Liver (tissue), 9 donors: ENCODE measurements around the gene PRPS1L1. TPM values are rescaled to one million over a fixed set of nuclear protein-coding genes. Genes with fewer than 3 reads are reported as not detected.

ENCODE experiments used
- DNase-seq: peaks from one replicate; pipeline ENCODE4 v3.0.0-alpha.2; 2017; ENCODE audit warnings: low spot score
- H3K27ac ChIP-seq, 2 donors: one replicate each; pipeline ENCODE4 v1.7.0; 2013; ENCODE audit warnings: inconsistent platforms in 2 of 2, low read length in 2 of 2, control low read depth in 1 of 2, low read depth in 1 of 2, mild to moderate bottlenecking in 1 of 2
- H3K27me3 ChIP-seq, 4 donors: one replicate each; pipeline versions ENCODE4 v1.6.1 to v1.7.0; 2013; ENCODE audit warnings: low read length in 3 of 4, inconsistent platforms in 1 of 4, mild to moderate bottlenecking in 1 of 4, moderate library complexity in 1 of 4; ENCODE audit not compliant: control insufficient read depth in 4 of 4, insufficient read depth in 4 of 4
- H3K36me3 ChIP-seq, 4 donors: one replicate each; pipeline versions ENCODE4 v1.6.1 to v1.7.0; 2013; ENCODE audit warnings: low read length in 3 of 4, mild to moderate bottlenecking in 3 of 4, low read depth in 1 of 4, moderate library complexity in 1 of 4; ENCODE audit not compliant: control insufficient read depth in 4 of 4, insufficient read depth in 3 of 4
- H3K4me1 ChIP-seq, 4 donors: one replicate each; pipeline versions ENCODE4 v1.6.1 to v1.7.0; 2013; ENCODE audit warnings: low read length in 3 of 4, mild to moderate bottlenecking in 3 of 4, moderate library complexity in 1 of 4; ENCODE audit not compliant: control insufficient read depth in 4 of 4, insufficient read depth in 4 of 4
- H3K4me3 ChIP-seq, 3 donors: one replicate each; pipeline versions ENCODE4 v1.6.1 to v1.7.0; 2013; ENCODE audit warnings: low read length in 3 of 3, control low read depth in 1 of 3, low read depth in 1 of 3, mild to moderate bottlenecking in 1 of 3
- H3K9ac ChIP-seq, 2 donors: one replicate each; pipeline ENCODE4 v1.7.0; 2013; ENCODE audit warnings: low read length in 2 of 2, mild to moderate bottlenecking in 2 of 2, moderate library complexity in 2 of 2, control low read depth in 1 of 2, low read depth in 1 of 2
- H3K9me3 ChIP-seq, 4 donors: one replicate each; pipeline versions ENCODE4 v1.6.1 to v1.7.0; 2013; ENCODE audit warnings: low read length in 3 of 4; ENCODE audit not compliant: control insufficient read depth in 4 of 4
- EGR1 ChIP-seq, 2 donors: IDR thresholded peaks; 2 replicates each; pipeline ENCODE4 v1.6.1; 2016 to 2018; ENCODE audit warnings: antibody characterized with exemption in 2 of 2, low read depth in 2 of 2
- GABPA ChIP-seq, 2 donors: IDR thresholded peaks in 1 of 2; conservative IDR thresholded peaks in 1 of 2; 2 replicates each; pipeline ENCODE4 v1.6.1; 2016; ENCODE audit warnings: antibody characterized with exemption in 2 of 2, mild to moderate bottlenecking in 1 of 2, moderate library complexity in 1 of 2
- HNF4G ChIP-seq: IDR thresholded peaks from 2 replicates; pipeline ENCODE4 v1.6.1; 2016; ENCODE audit warnings: antibody characterized with exemption
- JUND ChIP-seq, 2 donors: IDR thresholded peaks; 2 replicates each; pipeline ENCODE4 v1.6.1; 2016; ENCODE audit warnings: antibody characterized with exemption in 2 of 2
- NR2F2 ChIP-seq: IDR thresholded peaks from 2 replicates; pipeline ENCODE4 v1.6.1; 2016; ENCODE audit warnings: antibody characterized with exemption
- RAD21 ChIP-seq, 2 donors: IDR thresholded peaks; 2 replicates each; pipeline ENCODE4 v1.6.1; 2016; ENCODE audit warnings: antibody characterized with exemption in 2 of 2, mild to moderate bottlenecking in 2 of 2
- RXRA ChIP-seq, 2 donors: IDR thresholded peaks; 2 replicates each; pipeline ENCODE4 v1.6.1; 2017 to 2018; ENCODE audit warnings: antibody characterized with exemption in 2 of 2, mild to moderate bottlenecking in 1 of 2
- TAF1 ChIP-seq: conservative IDR thresholded peaks from 2 replicates; pipeline ENCODE4 v1.6.1; 2016; ENCODE audit warnings: antibody characterized with exemption, mild to moderate bottlenecking
- YY1 ChIP-seq: IDR thresholded peaks from 2 replicates; pipeline ENCODE4 v1.6.1; 2016; ENCODE audit warnings: antibody characterized with exemption, mild to moderate bottlenecking
- WGBS: extraction: QIAGEN DNeasy Blood & Tissue Kit; methylation state at CpG from one replicate; pipeline ENCODE4 v1.1.7; 2013; 5-methylcytosine and 5-hydroxymethylcytosine counted together
- polyA plus RNA-seq, 2 donors: library from polyadenylated mRNA; stranded (reverse) in 1 of 2; unstranded in 1 of 2; fragments of 200-250 nt in 1 of 2; fragments of >200 nt in 1 of 2; fragmentation: Nextera tagmentation in 1 of 2; extraction: Ambion mirVana in 1 of 2; gene quantifications; one replicate each; pipeline versions ENCODE4 v1.2.1 to v1.2.3, GENCODE V29; 2013 to 2015
- total RNA-seq, 2 donors: library from RNA; depleted of rRNA; stranded (reverse); fragments of >200 nt; gene quantifications; one replicate each; pipeline ENCODE4 v1.2.3, GENCODE V29; 2014
- TF ChIP-seq, protein P1 (sequence below): IDR thresholded peaks from 2 replicates; pipeline ENCODE4 v1.6.1; 2016; ENCODE audit warnings: antibody characterized with exemption, mild to moderate bottlenecking
- TF ChIP-seq, protein P2 (sequence below): IDR thresholded peaks from 2 replicates; pipeline ENCODE4 v1.6.1; 2016; ENCODE audit warnings: antibody characterized with exemption
- TF ChIP-seq, protein P3 (sequence below): IDR thresholded peaks from 2 replicates; pipeline ENCODE4 v1.6.1; 2016; ENCODE audit warnings: antibody characterized with exemption
- TF ChIP-seq, protein P4 (sequence below): fragments of 150-350 bp; IDR thresholded peaks from 2 replicates; pipeline ENCODE4 v1.5.1; 2017; ENCODE audit warnings: improper control_type of control experiment, low read depth, low read length; ENCODE audit not compliant: missing input control
- TF ChIP-seq, protein P5 (sequence below): IDR thresholded peaks from 2 replicates; pipeline ENCODE4 v1.6.1; 2016; ENCODE audit warnings: antibody characterized with exemption
- donor health status: healthy.
- donor health status: healthy.
- donor health status: healthy.
- donor health status: healthy.
- donor health status: healthy.

PRPS1L1 gene
- total and polyA plus RNA-seq, 4 donors = not detected

DNA sequence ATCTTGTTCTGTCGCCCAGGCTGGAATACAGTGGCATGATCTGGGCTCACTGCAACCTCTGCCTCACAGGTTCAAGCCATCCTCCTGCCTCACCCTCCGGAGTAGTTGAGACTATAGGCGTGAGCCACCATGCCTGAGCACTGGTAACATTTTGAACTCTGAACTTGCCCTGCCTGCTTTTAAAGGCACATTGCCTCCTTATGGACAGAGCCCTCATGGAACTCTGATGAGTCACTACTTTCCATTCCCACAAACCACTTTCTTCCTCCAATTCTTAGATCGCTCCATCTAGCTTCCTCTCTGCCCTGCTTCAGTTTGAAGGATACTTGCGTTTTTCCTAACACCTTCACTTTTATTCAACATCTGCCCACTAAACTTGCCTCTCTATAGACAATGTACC is 38.1 kb downstream of the PRPS1L1 start:
- H3K9ac ChIP-seq = no peak overlapping the region
- no peaks in the 10 kb centered on the region for H3K4me1 ChIP-seq
- no peaks in the 10 kb centered on the region for H3K36me3 ChIP-seq
- H3K9me3 ChIP-seq = no peaks in the 10 kb centered on the region
- no peaks in the 10 kb centered on the region for H3K27me3 ChIP-seq
- no peak for DNase-seq
- TF ChIP-seq, protein P1, sequence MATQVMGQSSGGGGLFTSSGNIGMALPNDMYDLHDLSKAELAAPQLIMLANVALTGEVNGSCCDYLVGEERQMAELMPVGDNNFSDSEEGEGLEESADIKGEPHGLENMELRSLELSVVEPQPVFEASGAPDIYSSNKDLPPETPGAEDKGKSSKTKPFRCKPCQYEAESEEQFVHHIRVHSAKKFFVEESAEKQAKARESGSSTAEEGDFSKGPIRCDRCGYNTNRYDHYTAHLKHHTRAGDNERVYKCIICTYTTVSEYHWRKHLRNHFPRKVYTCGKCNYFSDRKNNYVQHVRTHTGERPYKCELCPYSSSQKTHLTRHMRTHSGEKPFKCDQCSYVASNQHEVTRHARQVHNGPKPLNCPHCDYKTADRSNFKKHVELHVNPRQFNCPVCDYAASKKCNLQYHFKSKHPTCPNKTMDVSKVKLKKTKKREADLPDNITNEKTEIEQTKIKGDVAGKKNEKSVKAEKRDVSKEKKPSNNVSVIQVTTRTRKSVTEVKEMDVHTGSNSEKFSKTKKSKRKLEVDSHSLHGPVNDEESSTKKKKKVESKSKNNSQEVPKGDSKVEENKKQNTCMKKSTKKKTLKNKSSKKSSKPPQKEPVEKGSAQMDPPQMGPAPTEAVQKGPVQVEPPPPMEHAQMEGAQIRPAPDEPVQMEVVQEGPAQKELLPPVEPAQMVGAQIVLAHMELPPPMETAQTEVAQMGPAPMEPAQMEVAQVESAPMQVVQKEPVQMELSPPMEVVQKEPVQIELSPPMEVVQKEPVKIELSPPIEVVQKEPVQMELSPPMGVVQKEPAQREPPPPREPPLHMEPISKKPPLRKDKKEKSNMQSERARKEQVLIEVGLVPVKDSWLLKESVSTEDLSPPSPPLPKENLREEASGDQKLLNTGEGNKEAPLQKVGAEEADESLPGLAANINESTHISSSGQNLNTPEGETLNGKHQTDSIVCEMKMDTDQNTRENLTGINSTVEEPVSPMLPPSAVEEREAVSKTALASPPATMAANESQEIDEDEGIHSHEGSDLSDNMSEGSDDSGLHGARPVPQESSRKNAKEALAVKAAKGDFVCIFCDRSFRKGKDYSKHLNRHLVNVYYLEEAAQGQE = no peak
- no peak for TF ChIP-seq EGR1 (IDR thresholded peaks at IDR 0.05; ENCODE audit: low read depth in 2 of 2)
- no peak for TF ChIP-seq YY1
- TF ChIP-seq, protein P2, sequence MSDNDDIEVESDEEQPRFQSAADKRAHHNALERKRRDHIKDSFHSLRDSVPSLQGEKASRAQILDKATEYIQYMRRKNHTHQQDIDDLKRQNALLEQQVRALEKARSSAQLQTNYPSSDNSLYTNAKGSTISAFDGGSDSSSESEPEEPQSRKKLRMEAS = no peak
- TF ChIP-seq, protein P3, sequence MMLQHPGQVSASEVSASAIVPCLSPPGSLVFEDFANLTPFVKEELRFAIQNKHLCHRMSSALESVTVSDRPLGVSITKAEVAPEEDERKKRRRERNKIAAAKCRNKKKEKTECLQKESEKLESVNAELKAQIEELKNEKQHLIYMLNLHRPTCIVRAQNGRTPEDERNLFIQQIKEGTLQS = no peak
- WGBS = 89% methylated on average over 5 of the region's 5 CpGs
- no peak overlapping the region for H3K4me3 ChIP-seq
- H3K27ac ChIP-seq = no peak overlapping the region

GRCh38 chr7:17988858-17989257 is 38.8 kb downstream of the PRPS1L1 start:
- DNase-seq = no peak
- no peaks in the 10 kb centered on the region for H3K4me1 ChIP-seq
- H3K9me3 ChIP-seq = no peaks in the 10 kb centered on the region
- no peak overlapping the region for H3K9ac ChIP-seq
- H3K36me3 ChIP-seq = no peaks in the 10 kb centered on the region
- no peak overlapping the region for H3K27ac ChIP-seq
- no peaks in the 10 kb centered on the region for H3K27me3 ChIP-seq
- WGBS = 91% methylated on average over 6 of the region's 6 CpGs
- H3K4me3 ChIP-seq = no peak overlapping the region
- TF ChIP-seq EGR1 (IDR thresholded peaks at IDR 0.05; ENCODE audit: low read depth in 2 of 2) (no peak), JUND (IDR thresholded peaks at IDR 0.05) (no peak)

GRCh38 chr7:17988141-17988540 is 39.5 kb downstream of the PRPS1L1 start:
- H3K27ac ChIP-seq = no peak overlapping the region
- DNase-seq = no peak
- TF ChIP-seq NR2F2 = no peak
- TF ChIP-seq EGR1 (IDR thresholded peaks at IDR 0.05; ENCODE audit: low read depth in 2 of 2) = no peak
- TF ChIP-seq HNF4G = no peak
- TF ChIP-seq, protein P4, sequence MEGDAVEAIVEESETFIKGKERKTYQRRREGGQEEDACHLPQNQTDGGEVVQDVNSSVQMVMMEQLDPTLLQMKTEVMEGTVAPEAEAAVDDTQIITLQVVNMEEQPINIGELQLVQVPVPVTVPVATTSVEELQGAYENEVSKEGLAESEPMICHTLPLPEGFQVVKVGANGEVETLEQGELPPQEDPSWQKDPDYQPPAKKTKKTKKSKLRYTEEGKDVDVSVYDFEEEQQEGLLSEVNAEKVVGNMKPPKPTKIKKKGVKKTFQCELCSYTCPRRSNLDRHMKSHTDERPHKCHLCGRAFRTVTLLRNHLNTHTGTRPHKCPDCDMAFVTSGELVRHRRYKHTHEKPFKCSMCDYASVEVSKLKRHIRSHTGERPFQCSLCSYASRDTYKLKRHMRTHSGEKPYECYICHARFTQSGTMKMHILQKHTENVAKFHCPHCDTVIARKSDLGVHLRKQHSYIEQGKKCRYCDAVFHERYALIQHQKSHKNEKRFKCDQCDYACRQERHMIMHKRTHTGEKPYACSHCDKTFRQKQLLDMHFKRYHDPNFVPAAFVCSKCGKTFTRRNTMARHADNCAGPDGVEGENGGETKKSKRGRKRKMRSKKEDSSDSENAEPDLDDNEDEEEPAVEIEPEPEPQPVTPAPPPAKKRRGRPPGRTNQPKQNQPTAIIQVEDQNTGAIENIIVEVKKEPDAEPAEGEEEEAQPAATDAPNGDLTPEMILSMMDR = no peak
- TF ChIP-seq GABPA (IDR thresholded peaks at IDR 0.05 in 1 of 2, conservative IDR thresholded peaks at IDR 0.05 in 1 of 2) = no peak
- TF ChIP-seq YY1 = no peak
- TF ChIP-seq, protein P1 = no peak
- TF ChIP-seq, protein P3 = no peak
- TF ChIP-seq, protein P5, sequence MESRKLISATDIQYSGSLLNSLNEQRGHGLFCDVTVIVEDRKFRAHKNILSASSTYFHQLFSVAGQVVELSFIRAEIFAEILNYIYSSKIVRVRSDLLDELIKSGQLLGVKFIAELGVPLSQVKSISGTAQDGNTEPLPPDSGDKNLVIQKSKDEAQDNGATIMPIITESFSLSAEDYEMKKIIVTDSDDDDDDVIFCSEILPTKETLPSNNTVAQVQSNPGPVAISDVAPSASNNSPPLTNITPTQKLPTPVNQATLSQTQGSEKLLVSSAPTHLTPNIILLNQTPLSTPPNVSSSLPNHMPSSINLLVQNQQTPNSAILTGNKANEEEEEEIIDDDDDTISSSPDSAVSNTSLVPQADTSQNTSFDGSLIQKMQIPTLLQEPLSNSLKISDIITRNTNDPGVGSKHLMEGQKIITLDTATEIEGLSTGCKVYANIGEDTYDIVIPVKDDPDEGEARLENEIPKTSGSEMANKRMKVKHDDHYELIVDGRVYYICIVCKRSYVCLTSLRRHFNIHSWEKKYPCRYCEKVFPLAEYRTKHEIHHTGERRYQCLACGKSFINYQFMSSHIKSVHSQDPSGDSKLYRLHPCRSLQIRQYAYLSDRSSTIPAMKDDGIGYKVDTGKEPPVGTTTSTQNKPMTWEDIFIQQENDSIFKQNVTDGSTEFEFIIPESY = no peak
- no peak for TF ChIP-seq TAF1
- no peak for TF ChIP-seq RAD21 (IDR thresholded peaks at IDR 0.05)
- no peak for TF ChIP-seq JUND (IDR thresholded peaks at IDR 0.05)
- no peak for TF ChIP-seq RXRA (IDR thresholded peaks at IDR 0.05)
- no peaks in the 10 kb centered on the region for H3K27me3 ChIP-seq
- H3K9ac ChIP-seq = no peak overlapping the region
- no peaks in the 10 kb centered on the region for H3K36me3 ChIP-seq
- H3K4me3 ChIP-seq = no peak overlapping the region
- H3K9me3 ChIP-seq = no peaks in the 10 kb centered on the region
- no peaks in the 10 kb centered on the region for H3K4me1 ChIP-seq
- 90% methylated on average over 6 of the region's 6 CpGs for WGBS
